Ishikawa (cell line): ENCODE results near the gene SLC10A1.

Experiments
- CREB1 ChIP-seq: IDR thresholded peaks from 2 replicates; pipeline ENCODE4 v1.6.1; 2012; ENCODE audit warnings: low read depth
- EP300 ChIP-seq: IDR thresholded peaks from 2 replicates; pipeline ENCODE4 v1.6.1; 2012; ENCODE audit warnings: borderline replicate concordance
- RAD21 ChIP-seq: IDR thresholded peaks from 2 replicates; pipeline ENCODE4 v1.6.1; 2012; ENCODE audit warnings: low read depth
- TAF1 ChIP-seq: IDR thresholded peaks from 2 replicates; pipeline ENCODE4 v1.6.1; 2012; ENCODE audit warnings: low read depth, mild to moderate bottlenecking
- TEAD4 ChIP-seq: IDR thresholded peaks from 2 replicates; pipeline ENCODE4 v1.6.1; 2012
- TF ChIP-seq, protein P1 (sequence below): IDR thresholded peaks from 2 replicates; pipeline ENCODE4 v1.6.1; 2012

DNA sequence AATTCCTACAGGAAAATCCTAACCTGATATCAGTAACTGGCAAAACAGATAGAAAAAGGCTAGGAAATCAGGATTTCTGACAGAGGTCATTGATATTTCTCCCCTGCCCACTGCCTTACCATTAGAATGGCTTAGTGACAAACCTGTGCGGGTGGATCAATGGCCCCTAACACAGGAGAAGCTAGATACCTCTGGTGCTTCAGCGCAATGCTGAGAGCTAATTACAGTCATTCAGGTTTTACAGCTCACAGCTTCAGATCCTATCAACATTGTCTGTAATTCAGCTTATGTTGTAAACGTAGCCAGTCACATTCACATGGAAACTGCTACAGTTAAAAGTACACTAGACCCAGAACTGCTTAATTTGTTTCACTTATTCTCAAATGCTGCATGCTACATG, 17.4 kb upstream of the SLC10A1 start:
- TF ChIP-seq CREB1, result no peak
- TF ChIP-seq EP300, result no peak
- no peak for TF ChIP-seq TEAD4
- TF ChIP-seq TAF1, result no peak
- TF ChIP-seq, protein P1, sequence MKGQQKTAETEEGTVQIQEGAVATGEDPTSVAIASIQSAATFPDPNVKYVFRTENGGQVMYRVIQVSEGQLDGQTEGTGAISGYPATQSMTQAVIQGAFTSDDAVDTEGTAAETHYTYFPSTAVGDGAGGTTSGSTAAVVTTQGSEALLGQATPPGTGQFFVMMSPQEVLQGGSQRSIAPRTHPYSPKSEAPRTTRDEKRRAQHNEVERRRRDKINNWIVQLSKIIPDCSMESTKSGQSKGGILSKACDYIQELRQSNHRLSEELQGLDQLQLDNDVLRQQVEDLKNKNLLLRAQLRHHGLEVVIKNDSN, result no peak
- no peak for TF ChIP-seq RAD21
